HG02884 (cell line): ENCODE measurements around the gene CALML6.
A peak's percentile ranks its signal among the peaks of the same experiment; 100 is the strongest.

ENCODE experiments used
- ATAC-seq: cut with Tn5 transposase; IDR thresholded peaks from one replicate; pipeline ENCODE4 v1.9.1; 2021; ENCODE audit warnings: mild to moderate bottlenecking, moderate library complexity; ENCODE audit not compliant: unreplicated experiment

Gene CALML6

DNA sequence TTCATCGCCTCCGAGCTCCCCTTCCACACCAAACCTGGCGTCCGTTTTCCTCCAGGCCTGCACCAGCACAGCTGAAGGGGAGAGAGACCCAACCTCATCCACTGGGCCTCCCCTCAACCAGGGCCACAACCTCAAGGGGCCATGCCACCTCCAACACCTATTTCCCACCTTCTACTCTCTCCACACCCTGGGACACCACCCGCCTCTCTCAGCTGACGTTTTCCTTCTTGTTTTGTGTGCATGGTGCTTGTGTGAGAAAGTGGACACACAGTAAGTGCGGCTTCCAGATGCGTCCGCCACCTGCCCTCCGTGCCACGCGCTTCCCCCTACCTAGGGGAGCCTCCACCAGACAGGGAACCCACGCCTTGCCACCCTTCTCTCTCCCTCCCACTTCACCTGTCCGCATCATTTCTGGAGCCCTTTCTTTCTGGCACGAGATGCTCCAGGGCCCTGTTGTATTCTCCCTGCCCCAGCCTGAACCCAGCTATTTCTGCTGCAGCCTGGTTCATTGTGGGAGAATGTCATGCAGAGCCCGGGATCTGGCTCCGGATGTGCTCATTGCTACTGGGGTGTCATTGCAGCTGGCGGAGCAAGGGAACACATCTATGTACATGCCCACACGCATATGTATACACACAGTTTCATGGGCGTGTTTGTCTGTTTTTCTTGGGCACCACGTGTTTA is 22.8 kb upstream of the CALML6 start:
- ATAC-seq = no peak

DNA sequence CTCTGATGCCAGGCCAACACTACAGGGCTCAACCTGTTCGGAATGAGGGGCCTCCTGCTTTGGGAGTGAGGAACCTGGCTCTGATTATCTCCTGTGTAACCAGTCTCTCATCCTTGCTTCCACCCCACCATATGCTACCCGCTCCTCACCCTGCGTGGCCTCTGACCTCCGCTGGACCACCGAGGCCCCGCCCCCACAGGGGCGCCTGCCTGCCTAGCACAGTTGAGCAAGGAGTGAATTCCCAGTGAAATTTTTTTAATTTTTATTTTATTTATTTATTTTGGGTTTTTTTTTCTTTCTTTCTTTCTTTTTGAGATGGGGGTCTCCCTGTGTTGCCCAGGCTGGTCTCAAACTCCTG is 22.3 kb upstream of the CALML6 start:
- ATAC-seq = no peak

DNA sequence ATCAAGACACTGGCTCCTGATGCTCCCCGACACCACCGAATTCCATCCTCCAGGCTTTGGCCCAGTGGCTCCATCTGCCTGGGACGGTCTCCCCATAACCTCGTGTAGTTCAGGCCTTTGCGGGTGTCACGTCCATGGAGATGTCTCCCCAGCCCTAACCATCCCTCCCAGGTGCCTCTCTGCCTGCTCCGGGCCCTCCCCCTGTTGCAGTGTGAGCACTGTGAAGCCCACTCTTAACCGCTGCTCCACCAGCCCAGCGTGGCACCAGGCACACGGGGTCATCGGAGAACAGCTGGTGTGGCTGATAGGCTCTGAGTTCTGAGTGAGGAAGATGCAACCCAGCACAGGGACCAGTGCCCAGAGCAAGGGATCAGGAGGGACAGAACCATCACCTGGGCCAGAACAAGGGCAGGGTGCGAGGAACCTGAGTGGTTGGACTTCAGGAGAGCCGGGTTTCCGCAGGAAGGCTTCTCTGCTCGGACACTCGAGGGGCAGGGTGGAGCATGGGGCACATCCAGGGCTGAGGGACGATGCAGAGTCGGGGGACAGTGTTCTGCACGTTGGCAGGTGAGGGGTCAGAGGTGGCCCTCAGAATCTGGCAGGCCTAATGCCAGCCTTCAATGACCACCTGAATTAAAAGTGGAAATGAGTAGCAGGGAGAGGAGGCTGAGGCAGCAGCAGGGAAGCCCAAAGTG is 21.6 kb upstream of the CALML6 start:
- ATAC-seq = no peak

DNA sequence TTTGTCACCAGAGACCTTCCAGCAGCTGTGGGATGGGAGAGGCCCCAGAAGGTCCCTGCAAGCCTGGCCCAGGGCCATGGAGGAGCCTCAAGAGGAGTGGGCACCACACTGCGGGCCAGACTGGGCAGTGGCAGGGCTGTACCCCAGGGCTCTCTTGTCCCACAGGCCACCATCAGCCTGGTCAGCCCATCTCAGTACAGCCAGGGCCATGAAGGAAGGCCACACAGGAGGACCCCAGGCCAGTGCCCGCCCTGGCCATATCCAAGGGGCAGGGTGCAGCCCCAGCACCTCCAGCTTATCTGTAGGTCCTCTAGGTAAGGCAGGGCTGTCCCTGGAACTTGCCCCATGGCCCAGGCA is 21.1 kb upstream of the CALML6 start:
- ATAC-seq = no peak

DNA sequence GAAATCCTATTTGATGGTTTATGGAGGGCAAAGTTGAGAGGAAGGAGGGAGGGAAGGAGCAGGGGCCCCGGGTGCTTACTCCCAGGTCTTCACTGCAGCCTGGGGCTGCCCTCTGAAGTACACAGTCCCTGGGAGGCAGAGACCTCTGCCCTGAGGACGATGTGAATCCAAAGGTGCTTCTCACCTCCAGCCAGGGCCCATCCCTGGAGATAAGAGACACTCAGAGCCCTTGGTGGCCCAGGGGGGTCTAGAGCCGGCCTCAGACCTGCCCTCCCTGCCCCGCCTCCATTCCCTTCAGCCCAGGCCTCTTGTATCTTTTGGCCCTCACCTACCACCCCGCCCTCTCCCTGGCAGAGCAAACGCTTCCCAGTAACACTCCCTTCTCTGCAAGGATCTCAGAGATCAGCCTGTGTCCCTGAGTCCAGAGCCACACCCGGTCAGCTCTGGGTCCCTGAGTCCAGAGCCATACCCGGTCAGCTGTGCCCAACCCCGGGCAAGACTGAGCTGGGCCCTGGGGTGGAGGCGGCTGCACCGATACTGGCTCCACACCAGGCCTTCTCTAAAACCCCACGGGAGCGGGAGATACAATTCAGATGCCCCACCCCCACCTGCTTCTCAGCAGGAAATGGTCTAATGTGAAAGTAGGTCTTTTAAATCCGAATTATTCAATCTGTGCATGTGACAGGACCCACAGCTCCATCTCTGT is 20.6 kb upstream of the CALML6 start:
- no peak for ATAC-seq

DNA sequence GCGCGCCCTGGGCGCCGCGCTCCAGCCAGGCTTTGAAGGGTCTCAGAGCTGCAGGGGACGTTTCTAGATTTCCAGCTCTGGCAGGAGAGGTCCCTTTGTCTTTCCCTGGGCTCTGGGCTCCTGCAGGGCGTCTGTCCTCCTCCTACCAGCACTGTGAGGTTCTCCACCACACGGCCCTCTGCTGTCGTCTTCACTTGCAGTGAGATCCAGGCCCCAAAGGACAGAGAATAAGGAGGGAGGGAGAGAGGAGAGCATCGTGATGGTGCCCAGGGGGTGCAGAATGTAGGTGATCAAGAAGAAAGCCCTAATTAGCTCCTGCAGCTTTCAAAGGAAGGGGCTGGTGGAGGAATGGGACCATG is 20.0 kb upstream of the CALML6 start:
- no peak for ATAC-seq

DNA sequence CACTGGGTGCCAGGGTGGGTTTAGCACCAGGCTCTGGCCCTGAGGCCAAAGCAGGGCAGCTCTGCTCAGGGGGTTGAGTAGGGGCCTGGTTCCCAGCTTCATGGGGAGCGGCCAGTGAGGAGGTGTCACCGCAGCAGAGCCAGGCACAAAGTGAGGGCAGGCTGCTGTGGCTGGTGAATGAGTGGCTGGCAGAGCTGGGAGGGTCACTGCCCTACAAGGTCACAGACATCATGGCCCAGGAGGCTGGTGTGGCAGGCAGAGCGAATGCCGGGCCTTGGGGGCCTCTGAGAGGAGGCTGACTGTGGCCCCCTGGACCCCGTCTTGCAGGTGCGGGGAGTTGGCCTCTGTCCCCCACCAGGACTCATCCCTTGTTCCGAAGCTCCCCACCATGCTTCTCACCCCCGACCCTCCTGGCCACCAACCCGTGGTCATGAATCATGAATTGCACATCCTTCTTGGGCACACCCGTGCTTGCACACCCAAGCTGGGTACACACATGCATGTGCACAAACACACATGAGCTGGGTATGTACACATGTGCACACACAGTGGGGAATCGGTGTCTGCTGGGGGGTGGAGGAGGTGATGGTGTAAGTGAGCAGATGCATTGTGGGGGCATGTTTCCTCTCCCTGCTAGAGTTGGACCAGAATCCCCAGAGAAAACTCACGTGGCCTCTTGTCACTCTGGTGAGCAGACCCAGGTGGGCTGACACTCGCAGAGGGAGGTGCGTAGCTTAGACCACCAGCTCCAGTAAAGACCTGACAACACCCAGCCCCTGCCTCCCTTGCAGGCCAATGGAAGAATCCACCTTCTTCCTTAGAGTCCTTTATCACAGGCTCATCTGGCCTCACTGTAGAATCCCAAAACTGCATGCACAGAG is 19.4 kb upstream of the CALML6 start:
- no peak for ATAC-seq

DNA sequence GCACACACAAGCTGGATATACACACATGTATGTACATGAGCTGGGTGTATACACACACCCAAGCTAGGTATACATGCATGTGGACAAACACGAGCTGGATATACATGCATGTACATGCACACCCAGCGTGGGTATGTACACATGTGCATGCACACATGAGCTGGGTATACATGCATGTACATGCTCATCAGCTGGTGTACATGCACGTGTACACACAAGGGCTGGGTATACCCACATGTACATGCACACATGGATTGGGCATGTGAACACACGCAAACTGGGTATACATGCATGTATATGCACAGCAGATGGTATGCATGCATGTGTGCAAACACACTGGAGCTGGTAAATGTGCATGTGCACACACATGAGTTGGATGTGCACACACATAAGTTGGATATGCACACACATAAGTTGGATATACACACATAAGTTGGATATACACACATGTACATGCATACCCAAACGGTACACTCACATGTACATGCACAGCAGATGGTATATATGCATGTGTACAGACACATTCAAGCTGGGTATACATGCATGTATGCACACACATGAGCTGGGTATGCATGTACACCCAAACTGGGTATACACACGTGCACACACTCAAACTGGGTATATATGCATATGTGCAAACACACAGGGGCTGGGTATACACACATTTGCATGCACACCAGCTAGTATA is 16.7 kb upstream of the CALML6 start:
- no peak for ATAC-seq

DNA sequence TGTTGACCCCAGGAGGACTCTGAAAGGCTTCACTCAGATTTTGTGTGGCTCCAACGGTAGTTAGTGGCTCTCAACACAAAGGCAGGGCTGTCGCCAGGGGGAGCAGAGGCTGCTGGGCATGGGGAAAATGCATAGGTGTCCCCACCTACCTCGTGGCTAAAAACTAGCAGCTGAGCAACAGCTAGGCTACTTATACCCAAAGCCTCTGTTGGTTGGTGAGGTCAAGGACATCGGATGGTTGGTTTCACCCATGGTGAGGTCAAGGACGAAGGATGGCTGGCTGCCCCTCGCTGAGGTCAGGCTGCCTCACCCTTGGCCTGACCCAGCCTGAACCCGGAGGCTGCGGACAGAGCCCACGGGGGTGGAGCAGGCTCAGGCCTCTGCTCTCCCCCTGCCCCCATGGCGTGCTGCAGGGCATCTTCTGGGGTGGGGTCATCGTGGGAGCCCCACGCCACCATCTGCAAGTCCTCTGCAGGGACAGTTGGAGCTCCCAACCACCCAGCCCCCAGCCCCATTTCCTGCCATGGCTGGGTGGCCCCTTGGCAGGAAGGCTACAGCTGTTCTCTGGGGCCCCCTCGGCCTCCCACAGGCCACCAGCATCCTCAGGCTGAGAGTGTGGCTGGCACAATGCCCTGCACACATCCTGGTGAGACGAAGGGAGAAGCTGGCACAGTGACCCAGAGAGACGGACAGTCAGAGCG is 15.6 kb upstream of the CALML6 start:
- no peak for ATAC-seq

DNA sequence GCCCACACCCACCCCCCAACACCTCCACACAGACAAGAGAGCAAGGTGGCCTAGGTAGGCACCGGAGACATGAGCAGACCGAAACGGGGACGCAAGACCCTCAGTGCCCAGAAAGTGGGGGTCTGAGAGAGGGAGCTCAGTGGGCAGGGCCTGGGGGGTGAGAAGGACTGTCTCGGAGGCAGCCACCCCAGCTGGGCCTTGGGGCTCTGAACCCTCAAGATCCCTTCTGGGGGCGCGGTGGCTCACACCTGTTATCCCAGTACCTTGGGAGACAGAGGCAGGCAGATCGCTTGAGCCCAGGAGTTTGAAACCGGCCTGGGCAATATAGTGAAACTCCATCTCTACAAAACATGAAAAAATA is 15.1 kb upstream of the CALML6 start:
- no peak for ATAC-seq

DNA sequence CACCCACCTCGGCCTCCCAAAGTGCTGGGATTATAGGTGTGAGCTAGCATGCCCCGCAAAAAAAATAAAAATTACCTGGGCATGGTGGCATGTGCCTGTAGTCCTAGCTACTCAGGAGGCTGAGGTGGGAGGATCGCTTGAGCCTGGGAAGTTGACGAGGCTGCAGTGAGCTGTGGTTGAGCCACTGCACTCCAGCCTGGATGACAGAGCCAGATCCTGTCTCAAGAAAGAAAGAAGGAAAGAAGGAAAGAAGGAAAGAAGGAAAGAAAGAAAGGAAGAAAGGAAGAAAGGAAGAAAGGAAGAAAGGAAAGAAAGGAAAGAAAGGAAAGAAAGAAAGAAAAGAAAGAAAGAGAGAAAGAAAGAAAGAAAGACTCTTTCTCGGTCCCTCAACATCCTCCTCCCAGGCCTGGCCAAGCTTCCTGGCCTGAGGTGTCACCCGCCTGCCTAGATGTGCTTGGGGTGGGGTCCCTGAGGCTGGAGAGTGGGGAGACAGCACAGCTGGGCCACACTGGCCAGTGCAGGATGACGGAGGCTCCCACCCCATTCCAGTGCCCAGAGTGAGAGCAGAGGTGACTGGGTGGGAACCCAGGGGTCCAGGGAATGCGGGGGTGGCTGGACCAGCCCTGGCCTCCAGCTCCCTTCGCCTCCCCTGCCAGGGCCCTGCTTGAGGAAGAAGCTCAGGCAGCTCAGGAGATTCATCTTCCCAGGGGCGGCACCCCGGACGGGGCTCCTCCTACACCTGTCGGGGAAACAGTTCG is 14.0 kb upstream of the CALML6 start:
- no peak for ATAC-seq

DNA sequence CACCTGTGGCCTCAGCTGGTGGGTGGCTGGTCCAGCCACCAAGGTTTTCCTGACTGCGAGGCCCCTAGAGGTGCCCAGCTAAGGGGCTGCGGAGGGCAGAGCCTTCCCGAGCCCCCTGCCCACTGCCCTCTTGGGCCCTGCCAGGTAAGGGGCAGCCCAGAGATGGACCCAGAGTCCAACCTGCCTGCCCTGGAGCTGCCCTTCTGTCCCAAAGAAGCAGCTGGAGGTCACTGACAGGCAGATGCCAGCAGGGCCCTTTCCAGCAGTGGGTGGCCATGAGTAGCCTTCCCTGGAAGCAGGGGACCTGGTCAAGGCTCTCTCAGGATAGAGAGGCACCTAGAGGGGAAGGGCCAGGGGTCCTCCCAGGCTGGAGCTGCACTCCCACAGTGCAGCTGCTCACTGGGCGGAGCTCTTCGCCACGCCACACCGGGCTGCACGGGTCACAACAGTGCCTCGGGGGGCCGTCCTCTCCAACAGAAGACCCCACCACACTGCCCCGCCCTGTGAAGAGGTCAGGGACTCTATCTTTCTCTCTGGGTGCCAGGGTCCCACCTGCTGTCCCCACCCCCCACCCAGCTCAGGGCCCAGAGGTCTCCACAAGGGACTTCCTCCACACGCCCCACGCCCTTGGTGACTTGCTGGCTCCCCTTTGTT is 13.3 kb upstream of the CALML6 start:
- no peak for ATAC-seq

DNA sequence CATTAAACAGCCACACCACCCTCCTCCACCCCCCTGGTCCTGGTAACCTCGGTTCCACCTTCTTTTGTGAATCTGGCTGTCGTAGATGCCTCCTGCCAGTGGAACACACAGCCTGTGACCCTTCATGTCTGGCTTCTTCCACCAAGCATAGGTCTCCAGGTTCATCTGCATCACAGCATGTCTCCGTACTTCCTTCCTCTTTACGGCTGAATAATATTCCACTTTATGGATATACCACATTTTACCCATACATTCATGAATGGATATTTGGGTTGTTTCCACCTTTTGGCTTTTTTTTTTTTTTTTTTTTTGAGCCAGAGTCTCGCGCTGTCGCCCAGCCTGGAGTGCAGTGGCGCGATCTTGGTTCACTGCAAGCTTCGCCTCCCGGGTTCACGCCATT is 11.8 kb upstream of the CALML6 start:
- ATAC-seq = no peak

DNA sequence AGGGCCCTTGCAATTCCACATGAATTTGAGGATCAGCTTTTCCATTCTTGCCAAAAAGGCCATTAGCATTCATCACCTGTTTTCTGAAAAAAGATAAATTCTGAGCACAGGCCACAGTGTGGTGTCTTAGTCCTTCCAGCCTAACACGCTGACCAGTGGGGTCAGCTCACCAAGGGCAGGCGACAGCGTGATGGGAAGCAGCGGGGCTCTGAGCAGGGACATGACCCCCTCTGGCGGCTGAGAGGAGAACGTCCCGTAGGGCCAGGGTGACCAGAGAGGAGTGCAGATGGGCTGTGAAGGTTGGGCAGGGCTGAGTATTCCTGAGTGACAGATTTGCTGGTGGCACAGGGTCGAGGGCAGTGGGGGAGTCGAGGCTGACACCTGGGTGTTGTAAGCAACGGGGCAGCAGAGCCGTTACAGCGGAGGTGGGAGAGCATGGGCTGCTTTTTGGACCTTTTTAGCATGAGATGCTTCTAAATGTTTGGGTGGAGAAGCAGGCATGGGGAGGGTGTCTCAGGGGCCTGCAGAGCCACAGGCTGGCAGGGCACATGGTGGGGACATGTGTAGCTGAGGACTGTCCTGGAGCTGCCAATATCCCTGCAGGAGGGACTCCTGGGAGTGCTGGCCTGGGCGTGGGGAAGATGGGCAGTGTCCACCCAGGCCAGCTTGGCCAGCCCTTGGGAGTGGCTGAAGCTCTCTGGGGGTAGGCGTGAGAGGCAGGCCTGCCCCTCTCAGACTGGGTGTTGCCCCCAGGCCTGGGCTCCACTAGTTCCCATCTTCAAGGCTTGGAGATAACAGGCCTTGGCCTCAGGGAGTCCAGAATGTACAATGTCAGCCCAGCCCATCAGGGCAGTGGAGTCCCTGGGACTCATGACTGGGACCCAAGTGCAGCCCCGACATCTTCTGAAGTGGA is 8.6 kb upstream of the CALML6 start:
- peak; percentile 38 for ATAC-seq

DNA sequence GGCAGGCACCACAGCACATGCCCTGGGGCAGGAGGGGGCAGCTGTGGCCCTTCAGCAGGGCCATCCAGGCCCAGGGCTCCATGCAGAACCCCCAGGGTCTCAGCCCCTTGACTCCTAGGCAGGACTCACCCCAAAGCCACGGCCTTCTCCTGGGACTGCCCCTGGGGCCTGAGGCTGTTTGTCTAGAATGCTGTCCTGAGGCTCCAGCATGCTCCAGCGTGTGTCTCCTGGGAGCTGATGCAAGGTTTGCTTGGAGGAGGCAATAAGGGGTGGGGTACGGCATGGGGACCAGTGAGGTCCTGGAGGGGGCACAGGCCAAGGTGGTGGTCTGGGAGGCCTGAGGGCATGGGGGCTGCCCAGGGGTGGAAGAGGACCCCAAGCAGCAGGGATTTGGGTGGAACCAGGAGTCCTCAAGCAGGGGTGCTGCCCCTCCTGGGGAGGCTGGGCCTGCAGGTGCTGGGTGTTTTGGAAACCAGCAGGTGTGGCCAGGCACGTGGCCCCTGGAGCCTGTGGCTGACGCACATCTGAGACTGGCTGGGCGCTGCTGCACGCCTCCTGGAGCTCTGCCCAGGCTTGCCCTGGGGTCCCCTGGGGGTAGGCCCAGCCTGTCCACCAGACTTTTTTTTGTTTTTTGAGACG is 7.8 kb upstream of the CALML6 start:
- no peak for ATAC-seq

DNA sequence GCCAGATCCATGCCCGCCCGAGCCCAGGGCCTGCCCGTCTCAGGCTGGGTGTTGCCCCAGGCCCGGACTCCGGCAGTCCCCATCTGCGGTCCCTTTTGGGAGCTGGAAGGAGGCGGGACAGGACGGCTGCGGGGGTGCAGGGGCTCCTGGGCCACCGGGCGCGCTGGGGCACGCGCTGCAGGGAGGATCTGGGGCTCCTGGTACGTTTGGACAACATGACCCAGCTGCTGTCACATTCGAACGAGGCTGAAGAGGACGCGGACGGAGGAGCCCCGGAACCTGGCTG is 6.6 kb upstream of the CALML6 start:
- ATAC-seq = no peak

DNA sequence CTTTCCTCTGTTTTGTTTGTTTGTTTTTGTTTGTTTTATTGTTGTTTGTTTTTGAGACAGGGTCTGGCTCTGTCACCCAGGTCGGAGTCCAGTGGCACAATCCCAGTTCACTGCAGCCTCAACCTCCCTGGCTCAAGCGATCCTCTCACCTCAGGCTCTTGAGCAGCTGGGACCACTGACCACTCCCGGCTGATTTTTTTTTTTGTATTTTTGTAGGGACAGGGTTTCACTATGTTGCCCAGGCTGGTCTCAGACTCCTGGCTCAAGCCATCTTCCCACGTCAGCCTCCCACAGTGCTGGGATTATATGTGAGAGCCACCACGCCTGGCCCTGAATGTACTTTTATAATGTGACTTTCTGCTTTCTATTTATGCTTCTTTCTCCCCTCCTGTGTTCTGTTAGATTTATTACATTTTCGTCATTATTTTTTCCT is 5.0 kb upstream of the CALML6 start:
- no peak for ATAC-seq
